GM19397 (cell line): ENCODE data around the gene HERC2.

Experiments used
- ATAC-seq: cut with Tn5 transposase; IDR thresholded peaks from one replicate; pipeline ENCODE4 v1.9.1; 2021; ENCODE audit warnings: mild to moderate bottlenecking, moderate library complexity; ENCODE audit not compliant: unreplicated experiment

HERC2 gene

DNA sequence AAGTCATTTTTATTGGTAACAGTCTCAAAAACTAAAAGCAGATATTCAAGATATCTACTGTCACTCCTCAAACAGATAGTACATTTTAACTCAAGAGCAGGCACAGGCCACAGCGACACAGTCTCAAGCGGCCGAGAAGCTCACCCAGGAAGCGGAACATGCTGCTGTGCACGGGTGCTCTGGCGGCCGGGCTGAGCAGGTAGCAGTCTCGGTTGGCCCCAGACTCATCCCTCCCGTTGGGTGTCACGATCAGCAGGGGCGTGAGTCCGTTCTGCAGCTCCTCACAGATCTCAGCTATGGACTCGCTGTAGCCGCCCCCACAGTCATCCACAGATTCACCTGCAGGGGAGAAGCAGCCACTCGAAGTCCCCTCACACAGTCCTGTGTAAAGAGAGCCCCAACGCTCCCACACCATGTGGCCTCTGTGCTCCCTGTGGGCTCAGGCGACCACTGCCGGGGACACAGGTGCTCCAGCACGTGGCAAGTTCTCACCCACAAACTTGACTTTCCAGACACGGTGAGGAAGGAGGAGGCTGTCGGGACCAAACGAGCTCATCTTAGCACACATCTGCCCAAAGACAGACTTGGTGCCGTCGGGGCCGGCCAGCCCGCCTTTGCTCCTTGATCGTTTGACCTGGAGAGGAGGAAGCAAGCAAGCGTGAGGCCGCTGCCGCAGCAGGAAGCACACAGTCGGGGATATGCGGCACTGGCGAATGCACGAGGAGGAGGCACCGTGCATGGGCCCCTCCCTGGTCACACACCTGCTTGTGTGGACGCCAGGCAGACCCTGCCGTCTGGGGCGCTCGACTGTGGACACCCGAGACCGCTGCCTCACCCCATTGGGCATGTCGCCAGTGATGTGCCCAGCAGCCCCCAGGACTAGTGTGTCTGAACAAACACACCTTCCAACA is 205.2 kb downstream of the HERC2 start:
- no peak for ATAC-seq

DNA sequence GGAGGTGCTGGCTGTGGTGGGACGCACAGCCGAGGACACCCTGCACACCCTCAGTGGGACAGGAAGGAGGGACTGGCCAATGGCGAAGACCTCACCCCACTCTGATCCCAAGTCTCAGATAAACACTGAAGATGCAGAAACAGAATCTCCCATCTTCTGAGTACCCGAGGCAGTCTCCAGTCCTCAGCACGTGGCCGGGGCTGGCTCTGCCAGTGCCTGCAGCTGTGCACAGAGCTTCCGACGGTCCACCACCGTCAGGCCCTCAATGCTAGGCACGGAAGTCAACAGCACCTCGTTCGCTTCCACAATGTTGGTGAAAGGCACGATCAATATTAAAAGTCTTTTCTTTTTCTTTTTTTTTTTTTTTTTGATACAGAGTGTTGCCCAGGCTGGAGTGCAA is 206.1 kb downstream of the HERC2 start:
- ATAC-seq: no peak

DNA sequence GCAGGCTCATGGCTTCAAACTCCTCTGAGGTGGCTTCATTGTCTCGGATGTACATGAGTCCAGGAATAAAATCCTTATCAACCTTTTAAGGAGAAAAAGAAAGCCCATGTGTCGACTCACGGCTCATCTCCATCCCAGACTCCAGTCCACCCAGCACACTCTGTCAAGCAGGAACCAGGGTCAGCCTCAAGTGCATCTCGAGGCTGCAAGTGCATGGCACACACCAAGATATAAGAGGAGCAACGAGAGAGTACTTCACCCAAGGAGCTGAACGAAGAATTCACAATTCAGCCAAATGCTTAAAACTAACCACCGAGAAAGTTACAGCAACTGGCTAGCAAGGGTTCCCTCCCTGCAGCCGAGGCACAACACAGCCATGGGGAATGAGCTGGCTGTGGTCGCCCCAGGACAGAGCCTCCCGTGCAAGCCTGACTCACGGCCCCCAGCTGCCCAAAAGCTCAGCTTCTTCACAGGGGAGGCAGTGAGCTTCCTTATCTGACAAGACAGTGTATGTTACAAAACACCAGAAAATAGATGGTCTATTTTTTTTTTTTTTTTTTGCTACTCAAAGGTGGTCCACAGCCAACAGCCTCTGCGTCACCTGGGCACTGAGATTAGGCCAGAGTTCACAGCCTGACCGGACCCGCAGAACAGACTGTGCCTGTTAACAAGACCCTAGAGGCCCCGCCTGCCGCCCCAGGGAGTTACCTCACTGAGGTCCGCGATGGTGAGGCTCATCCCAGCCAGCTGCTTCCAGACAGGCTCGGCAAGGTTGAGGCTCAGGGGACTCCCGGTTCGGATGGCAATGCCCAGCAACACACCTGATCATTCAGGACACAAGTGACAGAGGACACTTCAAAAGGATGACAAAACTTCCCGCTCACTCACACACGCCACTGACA is 207.0 kb downstream of the HERC2 start:
- ATAC-seq: no peak

DNA sequence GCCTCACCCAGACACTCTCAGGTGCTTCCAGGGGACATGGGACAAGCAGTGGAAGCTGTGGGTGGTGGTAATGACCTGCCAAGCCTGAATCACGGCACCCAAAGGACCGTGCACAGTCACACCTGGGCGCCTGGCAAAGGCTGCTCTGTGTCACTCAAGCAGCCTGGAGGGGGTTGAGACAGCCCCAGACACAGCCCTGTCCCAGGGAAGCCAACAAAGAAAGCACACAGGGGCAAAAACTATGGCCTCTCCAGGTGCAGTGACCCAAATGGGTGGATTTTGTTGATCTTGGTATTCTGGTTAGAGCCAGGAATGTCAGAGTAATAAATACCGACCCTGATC is 207.9 kb downstream of the HERC2 start:
- ATAC-seq: no peak

DNA sequence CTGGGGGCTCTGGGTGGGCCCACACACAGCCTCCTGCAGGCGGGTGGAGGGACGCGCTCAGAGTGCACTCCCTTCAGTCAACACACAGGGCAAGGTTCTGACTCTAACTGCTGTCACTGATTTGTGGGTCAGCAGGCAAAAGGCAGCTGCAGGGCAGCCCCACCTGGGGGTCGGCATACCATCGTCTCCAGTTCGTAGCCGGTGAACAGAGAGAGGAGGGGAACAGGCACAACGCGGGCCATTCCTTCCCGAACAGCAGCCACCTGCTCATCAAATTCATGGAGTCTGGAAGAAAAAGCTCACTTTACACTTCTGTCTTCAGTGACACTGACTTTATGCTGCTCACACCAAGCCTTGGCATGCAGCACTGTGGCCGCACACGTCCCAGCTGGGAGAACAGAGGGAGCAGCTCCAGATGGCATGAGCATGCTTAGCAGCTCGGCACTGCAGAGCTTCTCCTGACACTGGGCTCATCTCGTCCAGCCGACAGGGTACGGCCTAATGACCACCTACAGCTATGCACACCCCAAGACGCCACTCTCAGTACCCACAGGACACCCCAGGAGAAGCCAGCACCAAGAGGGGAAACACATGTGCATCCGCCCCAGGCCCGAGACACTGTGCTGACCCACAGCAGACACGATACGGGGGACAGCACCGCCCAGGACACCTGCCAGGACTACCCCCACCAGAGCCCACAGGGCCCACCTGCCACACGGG is 208.4 kb downstream of the HERC2 start:
- no peak for ATAC-seq

DNA sequence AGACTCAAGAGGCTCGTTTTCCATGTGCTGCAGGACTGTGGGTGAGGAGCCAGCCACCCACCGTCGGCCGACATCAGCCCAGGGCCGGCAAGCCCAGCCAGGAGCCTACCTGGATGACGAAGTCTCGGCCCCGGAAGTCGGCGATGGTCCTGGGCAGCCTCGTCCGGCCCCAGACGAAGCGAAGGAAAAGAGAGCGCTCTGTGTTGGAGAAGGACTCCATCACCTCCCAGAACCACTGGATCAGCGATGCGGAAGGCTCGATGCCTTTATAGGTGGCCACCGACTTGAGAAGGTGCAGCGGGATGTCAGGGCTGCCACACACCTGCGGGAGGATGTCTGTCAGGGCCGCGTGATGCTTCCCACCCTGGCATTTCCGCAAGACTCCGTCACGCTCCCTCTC is 209.0 kb downstream of the HERC2 start:
- no peak for ATAC-seq

DNA sequence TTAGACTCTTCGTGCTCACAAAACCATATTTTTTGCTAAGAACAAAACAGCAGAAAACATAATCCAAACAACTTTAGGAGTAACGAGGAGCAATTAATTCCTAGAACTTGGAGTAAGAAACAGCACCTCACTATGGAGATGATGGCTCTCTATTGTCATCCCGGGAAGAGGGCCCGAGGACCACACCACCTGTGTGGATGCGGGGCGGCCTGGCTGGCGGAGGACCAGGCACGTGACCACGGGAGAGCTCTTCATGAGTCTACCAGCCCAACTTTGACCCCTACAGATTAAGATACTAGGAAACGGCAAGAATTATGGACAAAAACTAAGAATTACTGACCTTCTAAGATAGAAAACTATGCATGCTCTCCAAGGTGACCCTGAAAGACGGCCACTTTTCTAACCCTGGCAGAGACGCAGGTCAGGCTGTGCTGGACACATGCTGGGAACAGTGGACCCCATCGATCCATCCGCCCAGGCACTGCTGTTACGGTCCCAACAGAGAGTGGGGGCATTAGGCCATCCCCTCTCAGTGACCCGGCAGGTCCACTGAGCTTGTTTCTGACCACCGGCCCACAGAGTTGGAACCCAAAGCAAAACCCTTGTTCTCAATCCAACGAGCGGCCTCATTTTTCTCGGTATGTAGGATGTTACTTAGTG is 209.7 kb downstream of the HERC2 start:
- ATAC-seq: no peak

DNA sequence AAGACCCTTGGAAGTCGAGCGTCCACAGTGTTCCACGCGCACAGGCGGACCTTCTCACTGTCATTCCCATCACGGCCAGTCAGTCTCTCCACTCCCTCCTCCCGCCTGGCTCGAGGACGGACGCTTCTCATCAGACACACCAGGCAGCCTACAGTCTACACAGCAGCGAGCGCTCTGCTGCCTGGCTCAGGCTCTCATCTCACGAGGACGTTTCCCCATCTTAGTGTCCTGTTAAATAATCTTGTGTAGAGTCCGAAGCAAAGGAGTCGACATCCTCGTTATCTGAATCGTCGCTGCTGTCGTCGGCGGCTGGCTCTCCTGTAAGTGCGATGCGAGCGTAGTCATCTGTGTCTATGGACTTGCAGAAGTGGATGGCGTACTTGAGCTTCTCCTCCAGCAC is 210.4 kb downstream of the HERC2 start:
- no peak for ATAC-seq

DNA sequence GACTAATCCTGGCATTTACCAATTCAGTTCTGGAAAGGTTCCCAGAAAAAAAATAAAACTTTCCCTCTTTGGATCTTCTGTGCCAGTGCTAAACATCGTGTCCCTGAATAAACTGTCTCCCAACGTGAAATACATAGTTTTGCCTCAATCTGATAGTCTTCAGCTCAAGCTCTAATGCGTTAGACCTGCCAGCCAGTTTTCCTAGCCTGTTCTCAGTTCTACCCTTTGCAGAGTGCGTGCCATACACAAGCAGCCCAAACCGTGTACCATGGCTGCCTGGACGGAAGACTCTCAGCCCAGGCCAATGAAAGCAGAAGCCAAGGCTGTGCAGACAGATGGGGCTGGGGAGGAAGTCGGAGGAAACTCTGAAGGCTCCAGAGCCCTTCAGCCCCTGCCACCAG is 211.5 kb downstream of the HERC2 start:
- ATAC-seq: no peak

DNA sequence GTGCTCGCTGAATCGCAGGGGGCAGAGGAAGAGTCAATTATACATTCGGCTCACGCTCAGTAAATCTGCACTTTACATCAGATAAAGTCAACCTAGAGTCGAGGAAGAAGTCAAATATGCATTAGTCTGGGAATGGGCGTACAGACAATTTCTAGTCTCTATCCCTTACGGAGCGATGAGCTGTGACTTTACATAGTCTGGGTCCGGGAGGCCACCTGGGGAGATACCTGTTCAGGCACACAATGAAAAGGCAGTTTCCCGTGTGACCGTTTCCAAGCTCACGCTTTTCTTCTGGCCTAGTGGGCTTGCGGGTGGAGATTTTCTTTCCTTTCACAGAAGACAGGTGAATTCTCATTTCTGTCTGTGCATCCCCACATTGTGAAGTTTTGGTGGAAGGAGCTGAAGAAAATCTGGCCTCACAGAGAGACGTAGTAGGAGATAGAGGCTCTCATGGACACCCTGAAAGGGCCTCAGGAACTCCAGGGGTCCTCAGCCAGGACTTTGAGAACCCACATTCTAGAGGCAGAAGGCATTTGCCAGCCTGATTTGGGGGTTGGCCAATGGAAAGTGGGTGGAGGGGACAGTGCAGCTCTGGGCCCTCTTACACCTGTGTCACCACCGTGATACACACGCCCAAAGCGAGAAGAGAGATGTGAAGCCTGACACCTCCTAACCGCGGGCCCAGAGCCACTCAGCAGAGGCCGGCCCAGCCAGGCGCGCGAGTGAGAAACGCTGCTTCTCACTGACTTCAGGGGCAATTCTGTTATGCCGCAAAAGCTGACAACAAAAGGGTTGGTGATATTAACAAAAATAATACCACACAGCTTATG is 212.1 kb downstream of the HERC2 start:
- ATAC-seq: no peak

DNA sequence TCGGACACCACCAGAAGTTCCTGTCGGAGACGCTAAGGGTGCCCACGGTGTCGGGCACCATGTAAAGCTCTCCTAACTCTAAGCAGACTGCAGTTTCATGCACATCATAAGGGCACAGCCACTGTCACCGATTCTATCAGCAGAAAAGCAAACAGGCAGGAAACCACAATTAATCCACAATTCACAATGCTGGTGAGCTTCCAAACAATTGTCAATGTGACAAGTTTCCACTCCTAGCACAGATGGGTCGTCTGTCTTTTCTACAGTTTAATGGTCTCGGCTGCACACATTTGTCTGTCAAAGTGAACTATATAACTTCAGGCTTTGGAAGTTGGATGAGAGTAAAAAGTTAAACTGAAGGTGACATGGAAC is 214.1 kb downstream of the HERC2 start:
- no peak for ATAC-seq

DNA sequence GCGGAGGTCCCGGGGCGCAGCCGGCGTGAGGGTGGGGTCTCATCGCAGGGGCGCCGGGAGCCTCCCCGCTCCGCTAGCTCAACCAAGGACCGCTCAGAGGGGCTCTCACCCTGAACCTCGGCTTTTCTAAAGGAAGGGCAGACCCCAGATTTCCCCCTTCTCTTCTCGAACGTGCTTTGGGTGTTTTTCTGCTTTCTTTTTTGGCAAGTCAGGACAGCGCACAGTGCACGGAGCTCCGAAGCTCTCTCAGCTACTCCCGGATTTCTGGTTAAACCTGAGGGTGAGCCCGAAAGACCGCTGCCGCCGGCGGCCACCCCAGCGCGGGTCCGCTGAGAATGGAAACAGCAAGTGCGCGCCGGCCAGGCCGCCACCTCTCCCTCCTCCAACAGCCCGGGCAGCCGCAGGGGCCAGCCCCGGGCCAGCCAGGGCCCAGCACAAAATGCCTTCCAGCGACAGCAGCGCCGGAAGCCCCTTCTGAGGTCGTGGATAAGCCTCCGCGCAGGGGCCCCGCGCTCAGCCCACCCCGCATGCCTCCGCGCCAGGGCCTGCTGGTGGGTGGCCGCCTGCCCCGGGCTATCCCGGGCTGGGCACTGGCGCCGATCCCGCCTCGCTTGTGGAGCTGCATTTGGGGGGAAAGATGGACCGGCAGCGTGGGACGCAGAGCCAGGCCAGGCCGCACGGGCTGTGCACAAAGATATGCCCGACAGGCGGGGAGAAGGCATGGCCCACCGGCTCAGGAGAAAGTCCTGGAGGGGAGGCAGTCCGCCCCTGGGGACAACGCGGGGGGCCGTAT is 214.7 kb downstream of the HERC2 start:
- no peak for ATAC-seq

DNA sequence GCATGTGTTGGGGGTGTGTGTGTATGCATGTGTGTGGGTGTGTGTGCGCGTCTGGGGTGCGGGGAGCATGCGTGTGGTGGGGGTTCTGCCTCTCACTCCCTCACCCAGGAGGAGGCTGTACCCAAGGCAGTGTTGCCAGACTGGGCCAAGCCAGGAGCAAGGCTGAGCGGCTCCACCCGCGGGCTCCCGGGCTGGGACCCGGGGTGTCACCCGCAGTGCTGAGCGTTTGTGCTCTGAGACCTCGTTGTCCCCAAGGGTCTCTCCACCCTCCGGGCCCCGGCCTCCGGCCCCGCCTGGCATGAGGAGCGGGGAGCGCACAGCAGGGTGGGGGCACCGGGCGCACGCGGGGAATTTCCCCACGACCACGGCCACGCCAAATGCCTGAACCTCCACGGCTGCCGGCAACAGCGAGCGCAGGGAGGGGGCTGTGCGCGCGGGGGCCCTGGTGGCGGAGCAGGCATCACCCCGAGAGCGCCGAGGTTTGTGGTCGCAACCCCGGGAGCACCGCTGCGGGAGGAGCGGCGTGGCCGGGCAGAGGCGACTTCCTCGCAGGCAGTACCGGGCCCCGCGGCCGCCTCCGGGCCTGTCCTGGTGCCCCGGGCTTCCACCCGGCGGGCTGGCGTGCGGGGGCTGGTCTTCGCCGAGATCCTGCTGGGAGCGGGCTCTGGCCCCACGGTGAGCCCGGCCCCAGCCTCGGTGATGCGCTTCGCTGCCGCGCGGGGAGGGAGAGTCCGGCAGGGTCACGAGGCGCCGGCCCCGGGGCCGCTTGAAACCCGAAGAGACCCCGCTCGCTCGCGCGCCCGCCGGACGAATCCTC is 215.5 kb downstream of the HERC2 start:
- ATAC-seq: no peak

DNA sequence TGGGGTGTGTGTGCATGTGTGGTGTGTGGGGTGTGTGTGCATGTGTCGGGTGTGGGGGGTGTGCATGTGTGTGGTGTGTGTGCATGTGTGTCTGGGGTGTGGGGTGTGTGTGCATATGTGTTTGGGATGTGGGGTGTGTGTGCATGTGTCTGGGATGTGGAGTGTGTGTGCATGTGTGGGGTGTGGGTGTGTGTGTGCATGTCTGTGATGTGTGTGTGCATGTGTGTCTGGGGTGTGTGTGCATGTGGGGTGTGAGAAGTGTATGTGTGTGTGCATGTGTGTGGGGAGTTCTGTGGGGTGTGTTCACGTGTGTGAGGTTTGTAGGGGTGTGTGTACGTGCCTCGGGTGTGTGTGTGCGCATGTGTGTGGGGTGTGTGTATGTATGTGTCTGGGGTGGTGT is 216.2 kb downstream of the HERC2 start:
- no peak for ATAC-seq

DNA sequence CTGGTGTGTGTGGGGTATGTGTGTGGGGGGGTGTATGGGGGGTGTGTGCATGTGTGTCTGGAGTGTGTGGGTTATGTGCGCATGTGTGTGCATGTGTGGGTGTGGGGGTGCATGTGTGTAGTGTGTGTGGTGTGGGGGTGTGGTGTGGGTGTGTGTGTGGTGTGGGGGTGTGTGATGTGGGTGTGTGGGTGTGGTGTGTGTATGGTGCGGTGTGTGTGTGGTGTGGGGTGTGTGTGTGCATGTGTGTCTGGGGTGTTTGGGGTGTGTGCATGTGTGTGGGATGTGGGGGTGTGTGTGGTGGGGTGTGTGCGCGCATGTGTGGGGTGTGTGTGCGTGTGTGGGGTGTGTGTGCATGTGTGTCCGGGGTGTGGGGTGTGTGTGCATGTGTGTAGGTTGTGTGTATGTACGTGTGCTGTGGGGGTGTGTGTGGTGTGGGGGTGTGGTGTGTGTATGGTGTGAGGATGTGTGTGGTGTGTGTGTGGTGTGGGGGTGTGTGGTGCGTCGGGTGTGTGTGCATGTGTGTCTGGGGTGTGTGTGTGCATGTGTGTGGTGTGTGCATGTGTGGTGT is 216.7 kb downstream of the HERC2 start:
- no peak for ATAC-seq

DNA sequence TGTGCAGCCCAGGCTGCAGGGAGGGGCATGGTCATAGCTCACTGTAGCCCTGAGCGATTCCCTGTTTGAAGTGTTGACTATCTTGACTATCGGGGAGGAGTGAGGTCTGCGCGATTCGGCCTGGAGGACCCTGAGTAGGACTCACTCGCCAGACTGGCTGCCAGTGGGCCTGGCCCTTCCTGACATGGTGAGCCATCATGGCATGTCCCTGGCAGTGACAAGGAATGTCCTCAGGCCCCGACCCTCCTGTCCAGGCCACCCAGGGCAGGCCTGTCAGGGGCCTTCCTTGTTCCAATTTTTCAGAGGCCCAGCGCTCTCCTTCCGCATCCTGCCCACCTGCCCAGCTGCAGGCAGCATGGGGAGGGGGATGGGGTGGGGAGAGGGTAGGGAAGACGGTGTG is 217.7 kb downstream of the HERC2 start:
- ATAC-seq: no peak

DNA sequence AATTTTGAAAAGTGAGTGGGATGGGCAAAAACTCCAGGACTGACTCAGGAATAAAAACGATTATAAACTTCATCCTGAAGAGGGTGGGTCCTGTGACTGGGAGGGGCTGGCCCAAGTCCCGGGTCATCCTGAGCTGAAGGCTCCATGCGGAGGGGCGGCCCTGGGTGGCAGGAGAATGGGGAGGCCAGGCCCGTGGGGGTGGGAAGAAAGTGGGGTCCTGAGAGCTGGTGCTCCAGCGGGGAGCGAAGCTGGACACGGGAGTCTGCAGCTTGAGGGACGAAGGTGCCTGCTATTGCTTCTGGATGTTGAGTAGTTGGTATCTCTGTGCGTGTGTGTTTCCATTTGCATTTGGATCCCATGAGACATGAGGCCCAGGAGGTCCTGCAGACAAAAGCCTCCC is 218.1 kb downstream of the HERC2 start:
- no peak for ATAC-seq

DNA sequence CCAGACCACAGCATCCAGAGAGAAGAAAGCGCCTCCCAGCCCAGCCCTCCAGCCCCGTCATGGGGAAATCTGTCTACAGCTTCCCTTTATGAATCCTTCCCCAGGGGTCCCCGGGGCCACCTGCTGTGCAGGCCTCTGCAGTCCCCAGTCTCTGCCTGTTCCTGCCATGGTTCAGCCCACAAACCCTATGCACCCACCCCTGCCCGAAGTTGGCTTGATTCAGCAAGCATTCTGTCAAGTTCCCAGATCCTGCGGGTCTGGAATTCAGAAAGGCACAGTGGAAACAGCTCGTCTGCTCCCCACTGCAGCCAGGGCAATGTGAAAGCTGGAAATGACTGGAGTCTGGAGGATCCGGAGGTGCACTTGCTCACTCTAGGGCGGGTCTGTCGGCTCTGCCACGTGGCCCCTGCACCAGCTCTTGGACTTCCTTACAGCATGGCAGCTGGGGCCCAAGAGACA is 220.0 kb downstream of the HERC2 start:
- no peak for ATAC-seq
